ENCODE results near the gene ARHGEF4. TPM values are rescaled to one million over a fixed set of nuclear protein-coding genes. Genes with fewer than 3 reads are reported as not detected.

Gene ARHGEF4
- total RNA-seq, 1 experiment from 2014 or later, result 21.8 TPM

- DNase-seq (ENCODE audit: low spot score) (no peak), ATAC-seq (no peak)
- Mint-ChIP-seq H3K36me3 (no peaks in the 10 kb centered on the region), H3K4me3 (no peak overlapping the region), H3K9me3 (peaks cover 1% of the 10 kb centered on the region; the same call in 1 of the 2 replicates), H3K27me3 (ENCODE audit: low read depth) (no peaks in the 10 kb centered on the region), H3K27ac (no peak overlapping the region), H3K4me1 (no peaks in the 10 kb centered on the region)
- ChIA-PET POLR2A (interaction anchor here (0.7 kb wide), 1 partner anchor 31 kb away, joined by 3 read pairs; no protein-coding TSS in a partner anchor), CTCF (interaction anchor here (1.1 to 3.8 kb wide), 3 partner anchors 8 to 113 kb away, joined by 4 to 25 read pairs (median 5); no protein-coding TSS in a partner anchor)
- no peak for TF ChIP-seq FOXJ3 (CRISPR knock-in tag; IDR thresholded peaks at IDR 0.05; ENCODE audit: borderline replicate concordance)
- TF ChIP-seq HMGA2 (CRISPR knock-in tag; IDR thresholded peaks at IDR 0.05), result no peak
- TF ChIP-seq JAZF1 (CRISPR knock-in tag; IDR thresholded peaks at IDR 0.05), result no peak
- no peak for TF ChIP-seq KAT7 (CRISPR knock-in tag; IDR thresholded peaks at IDR 0.05; ENCODE audit: borderline replicate concordance)
These were observed 14.3 kb downstream of the ARHGEF4 start for GRCh38 chr2:130850788-130851623.

- Mint-ChIP-seq H3K27ac (no peak overlapping the region), H3K4me3 (no peak overlapping the region), H3K27me3 (ENCODE audit: low read depth) (no peaks in the 10 kb centered on the region), H3K4me1 (no peaks in the 10 kb centered on the region), H3K36me3 (no peaks in the 10 kb centered on the region), H3K9me3 (peaks cover 3% of the 10 kb centered on the region; the same call in 1 of the 2 replicates)
- no peak for DNase-seq (ENCODE audit: low spot score)
- CTCF ChIA-PET, result interaction anchor here (1.1 to 3.8 kb wide), 2 partner anchors 9 to 21 kb away, joined by 4 to 25 read pairs; no protein-coding TSS in a partner anchor
- POLR2A ChIA-PET, result interaction anchor here (0.7 kb wide), 1 partner anchor 32 kb away, joined by 3 read pairs; no protein-coding TSS in a partner anchor
- no peak for ATAC-seq
- TF ChIP-seq ZNF671 (CRISPR knock-in tag; IDR thresholded peaks at IDR 0.05) (no peak), PRDM15 (CRISPR knock-in tag; IDR thresholded peaks at IDR 0.05) (no peak), E2F1 (CRISPR knock-in tag; IDR thresholded peaks at IDR 0.05) (no peak), ZBTB43 (CRISPR knock-in tag; IDR thresholded peaks at IDR 0.05) (no peak), SP1 (CRISPR knock-in tag; conservative IDR thresholded peaks at IDR 0.05) (no peak), RELA (CRISPR knock-in tag; IDR thresholded peaks at IDR 0.05; ENCODE audit: borderline replicate concordance) (no peak), ATF6 (CRISPR knock-in tag; IDR thresholded peaks at IDR 0.05) (no peak), FOXJ3 (CRISPR knock-in tag; IDR thresholded peaks at IDR 0.05; ENCODE audit: borderline replicate concordance) (no peak), ZBTB21 (CRISPR knock-in tag; IDR thresholded peaks at IDR 0.05; ENCODE audit: borderline replicate concordance) (no peak), CBFB (CRISPR knock-in tag; IDR thresholded peaks at IDR 0.05; ENCODE audit: low read depth) (no peak), MXD4 (CRISPR knock-in tag; IDR thresholded peaks at IDR 0.05; ENCODE audit: borderline replicate concordance) (no peak), AFF4 (CRISPR knock-in tag; IDR thresholded peaks at IDR 0.05; ENCODE audit: borderline replicate concordance) (no peak), NR3C1 (CRISPR knock-in tag; conservative IDR thresholded peaks at IDR 0.05; ENCODE audit: low read depth) (no peak), ERG (CRISPR knock-in tag; IDR thresholded peaks at IDR 0.05) (no peak), IRF2 (CRISPR knock-in tag; IDR thresholded peaks at IDR 0.05; ENCODE audit: borderline replicate concordance, low read depth) (no peak)
These were observed 15.1 kb downstream of the ARHGEF4 start for GRCh38 chr2:130851624-130852382.
